Forelimb muscle (tissue), 1 donor: ENCODE measurements around the gene SELP. TPM values are rescaled to one million over a fixed set of nuclear protein-coding genes. Genes with fewer than 3 reads are reported as not detected.

Experiments
- DNase-seq: peaks from one replicate; pipeline ENCODE4 v3.0.0-alpha.2; 2013; ENCODE audit warnings: low read depth
- polyA plus RNA-seq: library from polyadenylated mRNA; unstranded; fragments of 120-200 nt; gene quantifications from one replicate; pipeline ENCODE4 v1.2.1, GENCODE V29; 2013; ENCODE audit not compliant: insufficient read length

The SELP gene
- polyA plus RNA-seq, 1 donor, result 1.2 TPM

- DNase-seq, result no peak
Observed at GRCh38 chr1:169576241-169576934, 53.5 kb downstream of the SELP start.

GRCh38 chr1:169574336-169574735 lies 55.6 kb downstream of the SELP start:
- no peak for DNase-seq

GRCh38 chr1:169572187-169572586 lies 57.7 kb downstream of the SELP start:
- no peak for DNase-seq

GRCh38 chr1:169571450-169571849 lies 58.5 kb downstream of the SELP start:
- DNase-seq, result no peak

GRCh38 chr1:169570172-169570574 lies 59.8 kb downstream of the SELP start:
- DNase-seq, result no peak

GRCh38 chr1:169568497-169568896 lies 61.4 kb downstream of the SELP start:
- DNase-seq, result no peak

- no peak for DNase-seq
Observed at GRCh38 chr1:169565335-169566271, 64.3 kb downstream of the SELP start.

- no peak for DNase-seq
Observed at GRCh38 chr1:169563650-169564049, 66.3 kb downstream of the SELP start.

GRCh38 chr1:169563019-169563615 lies 66.8 kb downstream of the SELP start:
- no peak for DNase-seq

GRCh38 chr1:169561692-169562091 lies 68.2 kb downstream of the SELP start:
- DNase-seq, result no peak

GRCh38 chr1:169557131-169557530 lies 72.8 kb downstream of the SELP start:
- no peak for DNase-seq

GRCh38 chr1:169550294-169550693 lies 79.6 kb downstream of the SELP start:
- peak; percentile 22 for DNase-seq

- no peak for DNase-seq
Observed at GRCh38 chr1:169548282-169548681, 81.6 kb downstream of the SELP start.

- peak; percentile 52 for DNase-seq
Observed at GRCh38 chr1:169546087-169546995, 83.6 kb downstream of the SELP start.

GRCh38 chr1:169545472-169545871 lies 84.5 kb downstream of the SELP start:
- DNase-seq, result no peak

GRCh38 chr1:169538998-169539871 lies 90.7 kb downstream of the SELP start:
- no peak for DNase-seq
